Loucy (cell line): ENCODE results near the gene RERE.

Experiments used
- H2AFZ ChIP-seq: fragments of 200-600 bp; sonication (generic); 2 replicates; pipeline ENCODE4 v1.6.0; 2016; ENCODE audit warnings: antibody characterized with exemption, mild to moderate bottlenecking, low read length, moderate library complexity
- H3F3A ChIP-seq: fragments of 200-600 bp; 2 replicates; pipeline ENCODE4 v1.6.0; 2016; ENCODE audit warnings: antibody characterized with exemption, low read depth, mild to moderate bottlenecking
- H3K27me3 ChIP-seq: fragments of 200-600 bp; sonication (generic); 2 replicates; pipeline ENCODE4 v1.6.1; 2014; ENCODE audit warnings: low read length, mild to moderate bottlenecking; ENCODE audit not compliant: insufficient read depth, poor library complexity, severe bottlenecking
- H3K36me3 ChIP-seq: fragments of 200-600 bp; sonication (generic); 2 replicates; pipeline ENCODE4 v1.6.1; 2016; ENCODE audit warnings: low read length; ENCODE audit not compliant: insufficient read depth
- H3K4me1 ChIP-seq: fragments of 200-600 bp; sonication (generic); 2 replicates; pipeline ENCODE4 v1.5.1; 2014; ENCODE audit warnings: low read length, mild to moderate bottlenecking; ENCODE audit not compliant: insufficient read depth, poor library complexity, severe bottlenecking
- H3K4me2 ChIP-seq: fragments of 200-600 bp; sonication (generic); 2 replicates; pipeline ENCODE4 v1.6.0; 2014; ENCODE audit warnings: antibody characterized with exemption, low read length, low read depth, mild to moderate bottlenecking; ENCODE audit not compliant: poor library complexity, severe bottlenecking
- H3K4me3 ChIP-seq: fragments of 200-600 bp; sonication (generic); 2 replicates; pipeline ENCODE4 v1.5.1; 2014; ENCODE audit warnings: low read length, mild to moderate bottlenecking, mixed read lengths; ENCODE audit not compliant: poor library complexity, severe bottlenecking
- H3K79me2 ChIP-seq: fragments of 200-600 bp; sonication (generic); 2 replicates; pipeline ENCODE4 v1.6.1; 2014; ENCODE audit warnings: low read length; ENCODE audit not compliant: insufficient read depth
- H3K9ac ChIP-seq: fragments of 200-600 bp; sonication (generic); 2 replicates; pipeline ENCODE4 v1.6.0; 2014; ENCODE audit warnings: mild to moderate bottlenecking, low read depth, low read length, moderate library complexity; ENCODE audit not compliant: poor library complexity, severe bottlenecking
- H3K9me2 ChIP-seq: fragments of 200-600 bp; sonication (generic); replicated peaks from 2 replicates; pipeline ENCODE4 v1.6.1; 2016; ENCODE audit warnings: low read depth, low read length, mixed read lengths
- H3K9me3 ChIP-seq: fragments of 200-600 bp; sonication (generic); 2 replicates; pipeline ENCODE4 v1.6.1; 2014; ENCODE audit warnings: mild to moderate bottlenecking, antibody characterized with exemption, low read length, low read depth; ENCODE audit not compliant: insufficient read depth
- H4K20me1 ChIP-seq: fragments of 200-600 bp; sonication (generic); 2 replicates; pipeline ENCODE4 v1.6.0; 2014; ENCODE audit warnings: antibody characterized with exemption, low read length, mild to moderate bottlenecking; ENCODE audit not compliant: insufficient read depth, poor library complexity, severe bottlenecking
- CTCF ChIP-seq: fragments of 200-600 bp; sonication (generic); conservative IDR thresholded peaks from 2 replicates; pipeline ENCODE4 v1.5.1; 2014; ENCODE audit warnings: mild to moderate bottlenecking, antibody characterized with exemption, low read length
- EZH2phosphoT487 ChIP-seq: fragments of 200-600 bp; IDR thresholded peaks from 2 replicates; pipeline ENCODE4 v1.6.1; 2018; ENCODE audit warnings: antibody characterized with exemption, mild to moderate bottlenecking, moderate library complexity, borderline replicate concordance

Gene RERE

GRCh38 chr1:8471451-8471850, 346.0 kb downstream of the RERE start:
- Histone ChIP-seq H3K4me1 (no peaks in the 10 kb centered on the region), H3K79me2 (0 out of 2 replicates have a peak, but pooled peaks cover 3% of the 10 kb centered on the region), H3K4me2 (no peak overlapping the region), H3K27me3 (no peaks in the 10 kb centered on the region), H2AFZ (no peak overlapping the region), H3K9me3 (no peaks in the 10 kb centered on the region), H4K20me1 (no peaks in the 10 kb centered on the region), H3K4me3 (no peak overlapping the region), H3K9ac (no peak overlapping the region), H3K9me2 (no peaks in the 10 kb centered on the region), H3K36me3 (no peaks in the 10 kb centered on the region), H3F3A (no peaks in the 10 kb centered on the region)
- TF ChIP-seq EZH2phosphoT487 (no peak), CTCF (no peak)

- no peaks in the 10 kb centered on the region for H3K9me3 ChIP-seq
Observed at GRCh38 chr1:8468751-8469150, 348.7 kb downstream of the RERE start.

GRCh38 chr1:8467308-8467707, 350.1 kb downstream of the RERE start:
- no peak overlapping the region for H3K9ac ChIP-seq
- H4K20me1 ChIP-seq: no peaks in the 10 kb centered on the region
- no peak overlapping the region for H3K4me2 ChIP-seq
- no peaks in the 10 kb centered on the region for H3K79me2 ChIP-seq
- H3K4me3 ChIP-seq: no peak overlapping the region
- no peak overlapping the region for H2AFZ ChIP-seq
- H3K27me3 ChIP-seq: no peaks in the 10 kb centered on the region
- TF ChIP-seq EZH2phosphoT487 (no peak), CTCF (no peak)
- no peaks in the 10 kb centered on the region for H3K9me2 ChIP-seq
- H3K9me3 ChIP-seq: no peaks in the 10 kb centered on the region
- peaks cover 13% of the 10 kb centered on the region; the same call in 1 of the 2 replicates for H3K36me3 ChIP-seq
- no peaks in the 10 kb centered on the region for H3K4me1 ChIP-seq
- no peaks in the 10 kb centered on the region for H3F3A ChIP-seq

More at GRCh38 chr1:8468751-8469150, 348.7 kb downstream of the RERE start:
- 0 out of 2 replicates have a peak, but pooled peaks cover 2% of the 10 kb centered on the region for H3K79me2 ChIP-seq
- H3F3A ChIP-seq: no peaks in the 10 kb centered on the region
- no peaks in the 10 kb centered on the region for H3K9me2 ChIP-seq
- no peak overlapping the region for H2AFZ ChIP-seq
- no peak overlapping the region for H3K4me2 ChIP-seq
- TF ChIP-seq EZH2phosphoT487 (no peak), CTCF (no peak)
- peaks cover 10% of the 10 kb centered on the region; the same call in 1 of the 2 replicates for H3K36me3 ChIP-seq
- H3K4me3 ChIP-seq: no peak overlapping the region
- H3K27me3 ChIP-seq: no peaks in the 10 kb centered on the region
- no peak overlapping the region for H3K9ac ChIP-seq
- H3K4me1 ChIP-seq: no peaks in the 10 kb centered on the region
- H4K20me1 ChIP-seq: no peaks in the 10 kb centered on the region
